Stimulated activated CD4-positive, alpha-beta T cell treated with anti-CD3 and anti-CD28 coated beads, Interleukin-4, amount 100 ng/mL, for 24 hours (primary cell): Measurements from ENCODE around the gene MACC1.
"Not testable (repeated sequence)": the region's sequence is repeated elsewhere in the genome, so short reads cannot be mapped to it uniquely, and the experiment has no call there.

Experiments used
- DNase-seq: peaks from one replicate; pipeline ENCODE4 v3.0.0-alpha.2; 2020

Gene MACC1

GRCh38 chr7:20229081-20229480, 11.9 kb upstream of the MACC1 start:
- DNase-seq: no peak

- DNase-seq: no peak
These were observed 11.5 kb upstream of the MACC1 start for GRCh38 chr7:20228654-20229053.

GRCh38 chr7:20227291-20227795, 10.2 kb upstream of the MACC1 start:
- DNase-seq: no peak

GRCh38 chr7:20226860-20227259, 9.7 kb upstream of the MACC1 start:
- DNase-seq: no peak

GRCh38 chr7:20225384-20225783, 8.2 kb upstream of the MACC1 start:
- no peak for DNase-seq

GRCh38 chr7:20224025-20224424, 6.8 kb upstream of the MACC1 start:
- DNase-seq: no peak

GRCh38 chr7:20223356-20223755, 6.2 kb upstream of the MACC1 start:
- DNase-seq: no peak

- DNase-seq: no peak
These were observed 5.1 kb upstream of the MACC1 start for GRCh38 chr7:20222219-20222828.

- no peak for DNase-seq
These were observed 3.9 kb upstream of the MACC1 start for GRCh38 chr7:20220921-20221547.

- DNase-seq: no peak
These were observed 3.1 kb upstream of the MACC1 start for GRCh38 chr7:20220293-20220761.

GRCh38 chr7:20219446-20220292, 2.5 kb upstream of the MACC1 start:
- DNase-seq: no peak

- no peak for DNase-seq
These were observed 1.9 kb upstream of the MACC1 start for GRCh38 chr7:20219062-20219445.

- no peak for DNase-seq
These were observed 1.1 kb upstream of the MACC1 start for GRCh38 chr7:20218279-20218678.

- no peak for DNase-seq
These were observed 663 bp downstream of the MACC1 start for GRCh38 chr7:20216406-20217036.

- no peak for DNase-seq
These were observed 2.1 kb downstream of the MACC1 start for GRCh38 chr7:20214921-20215669.

GRCh38 chr7:20214132-20214531, 3.1 kb downstream of the MACC1 start:
- DNase-seq: no peak

GRCh38 chr7:20213378-20213777, 3.8 kb downstream of the MACC1 start:
- no peak for DNase-seq

GRCh38 chr7:20211376-20211775, 5.8 kb downstream of the MACC1 start:
- no peak for DNase-seq

- no peak for DNase-seq
These were observed 8.4 kb downstream of the MACC1 start for GRCh38 chr7:20208651-20209307.

- DNase-seq: not testable (repeated sequence)
These were observed 9.4 kb downstream of the MACC1 start for GRCh38 chr7:20207811-20208210.

GRCh38 chr7:20206104-20206896, 10.9 kb downstream of the MACC1 start:
- DNase-seq: no peak
